ENCODE results near the gene SHC3.

DNA sequence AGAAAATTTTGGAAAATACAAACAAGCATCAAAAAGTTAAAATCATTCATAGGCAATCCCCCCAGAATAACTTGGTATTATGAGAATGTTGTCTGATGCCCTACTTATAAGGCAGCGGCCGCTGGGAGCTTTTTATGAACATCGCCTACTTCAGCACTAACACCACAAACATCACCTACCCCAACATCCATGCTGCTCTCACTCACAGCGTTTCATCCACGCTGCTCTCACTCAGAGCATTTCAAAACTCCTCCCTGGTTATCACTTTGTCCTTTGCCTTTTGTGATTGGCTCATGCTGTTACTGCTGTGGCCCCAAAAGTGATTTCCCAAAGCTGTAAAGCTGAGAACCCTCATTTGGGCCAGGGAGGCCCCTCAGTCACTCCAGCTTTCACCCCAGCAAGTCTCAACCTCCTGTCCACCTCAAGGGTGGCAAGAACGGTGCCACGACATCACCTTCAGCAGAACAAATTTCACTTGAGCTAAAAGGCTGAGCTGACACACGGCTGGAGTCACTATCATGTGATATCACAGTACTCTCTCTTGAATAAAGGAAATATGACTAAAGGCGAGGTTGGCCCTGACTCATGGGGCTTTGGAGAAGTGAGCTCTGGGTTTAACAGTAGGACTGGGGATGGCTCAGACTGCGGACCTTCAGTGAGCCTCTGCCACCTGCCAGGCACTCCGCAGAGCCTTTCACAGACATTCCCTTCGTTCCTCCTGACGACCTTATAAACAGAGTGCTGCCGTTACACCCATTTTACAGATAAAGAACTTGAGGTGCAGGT is 25.2 kb downstream of the SHC3 start:
- TF ChIP-seq POLR2A (IDR thresholded peaks at IDR 0.05; ENCODE audit: low read length) (no peak), GATA1 (IDR thresholded peaks at IDR 0.05; ENCODE audit: low read depth, low read length) (no peak)

Data from erythroblast (primary cell).